Measurements from ENCODE around the gene IMMP2L. TPM values are rescaled to one million over a fixed set of nuclear protein-coding genes. Genes with fewer than 3 reads are reported as not detected.
A peak's percentile ranks its signal among the peaks of the same experiment; 100 is the strongest.

IMMP2L gene
- total RNA-seq, 2 donors from 2014 or later, result 21.7 to 27.5 TPM

DNA sequence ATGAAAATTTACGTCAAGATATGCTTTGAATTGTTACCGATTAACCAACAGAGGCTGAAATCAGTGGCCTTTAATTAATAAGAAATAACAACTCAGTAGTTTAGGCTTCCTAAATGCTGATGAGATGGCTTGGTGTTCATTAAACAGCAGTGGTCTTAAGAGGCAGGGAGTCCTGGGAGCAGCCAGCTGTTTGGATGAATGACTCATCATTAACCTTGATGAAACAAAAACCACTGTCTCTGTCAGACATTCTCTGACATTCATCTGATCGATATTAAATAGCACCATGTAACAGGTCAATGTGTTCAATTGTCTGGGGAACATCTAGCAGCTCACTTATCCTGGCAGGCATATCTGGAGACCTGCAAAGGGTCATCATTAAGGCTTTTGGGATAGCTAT is 705.6 kb downstream of the IMMP2L start:
- H3K4me1 Mint-ChIP-seq (ENCODE audit: low read depth), result no peaks in the 10 kb centered on the region
- DNase-seq (no peak), ATAC-seq (replicated peaks in 1 of 2) (no peak)
- H3K9me3 Mint-ChIP-seq, result no peaks in the 10 kb centered on the region
- no peak overlapping the region for H3K27ac Mint-ChIP-seq
- no peaks in the 10 kb centered on the region for H3K27me3 Mint-ChIP-seq (ENCODE audit: low read depth)
- no peaks in the 10 kb centered on the region for H3K36me3 Mint-ChIP-seq (ENCODE audit: insufficient read depth in 2 of 2)
- H3K4me3 Mint-ChIP-seq, result no peak overlapping the region

DNA sequence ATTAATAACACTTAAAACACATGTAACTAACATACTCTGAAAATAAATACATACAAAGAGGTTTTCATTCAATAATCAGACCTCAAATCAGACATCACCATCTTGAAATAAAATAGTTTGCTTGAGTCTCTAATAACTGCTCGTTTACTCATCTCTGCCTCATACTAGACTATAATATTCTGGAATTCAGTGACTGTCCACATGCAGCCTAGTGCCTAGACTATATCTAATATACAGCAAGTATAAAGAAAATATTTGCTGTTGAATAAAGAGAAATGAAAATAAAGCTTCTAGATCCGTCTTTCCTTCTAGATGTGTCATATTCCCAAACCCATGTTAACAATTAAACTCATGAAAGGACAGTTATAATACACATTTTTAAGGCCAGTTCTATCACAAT is 707.6 kb downstream of the IMMP2L start:
- Mint-ChIP-seq H3K27ac (no peak overlapping the region), H3K27me3 (ENCODE audit: low read depth) (no peaks in the 10 kb centered on the region), H3K4me3 (no peak overlapping the region), H3K9me3 (no peaks in the 10 kb centered on the region), H3K4me1 (ENCODE audit: low read depth) (no peaks in the 10 kb centered on the region), H3K36me3 (ENCODE audit: insufficient read depth in 2 of 2) (no peaks in the 10 kb centered on the region)
- ATAC-seq (replicated peaks in 1 of 2) (no peak), DNase-seq (no peak)

DNA sequence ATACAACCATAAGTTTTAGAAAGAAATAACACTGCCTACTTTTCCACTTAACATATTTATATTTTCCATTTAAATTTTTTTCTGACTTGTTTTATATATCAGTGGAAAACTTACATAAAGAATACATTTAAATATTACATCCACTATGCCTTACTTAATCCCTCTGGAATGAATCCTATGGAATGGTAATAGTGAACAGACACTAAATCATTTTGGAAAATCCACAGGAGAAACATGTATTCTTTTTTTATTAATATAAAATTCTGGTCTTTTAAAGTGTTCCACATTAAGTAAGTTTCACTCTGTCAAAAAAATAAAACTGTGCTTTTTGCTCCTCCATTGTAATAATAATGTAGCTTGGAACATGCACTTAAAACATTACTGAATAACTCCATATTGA is 708.1 kb downstream of the IMMP2L start:
- Mint-ChIP-seq H3K4me3 (no peak overlapping the region), H3K36me3 (ENCODE audit: insufficient read depth in 2 of 2) (no peaks in the 10 kb centered on the region), H3K27me3 (ENCODE audit: low read depth) (no peaks in the 10 kb centered on the region), H3K9me3 (no peaks in the 10 kb centered on the region), H3K27ac (no peak overlapping the region), H3K4me1 (ENCODE audit: low read depth) (no peaks in the 10 kb centered on the region)
- ATAC-seq (replicated peaks in 1 of 2) (no peak), DNase-seq (no peak)

GRCh38 chr7:110853263-110853662 is 709.0 kb downstream of the IMMP2L start:
- no peaks in the 10 kb centered on the region for H3K9me3 Mint-ChIP-seq
- no peaks in the 10 kb centered on the region for H3K36me3 Mint-ChIP-seq (ENCODE audit: insufficient read depth in 2 of 2)
- H3K4me1 Mint-ChIP-seq (ENCODE audit: low read depth), result no peaks in the 10 kb centered on the region
- DNase-seq (no peak), ATAC-seq (replicated peaks in 1 of 2) (no peak)
- H3K27ac Mint-ChIP-seq, result no peak overlapping the region
- H3K4me3 Mint-ChIP-seq, result no peak overlapping the region
- no peaks in the 10 kb centered on the region for H3K27me3 Mint-ChIP-seq (ENCODE audit: low read depth)

DNA sequence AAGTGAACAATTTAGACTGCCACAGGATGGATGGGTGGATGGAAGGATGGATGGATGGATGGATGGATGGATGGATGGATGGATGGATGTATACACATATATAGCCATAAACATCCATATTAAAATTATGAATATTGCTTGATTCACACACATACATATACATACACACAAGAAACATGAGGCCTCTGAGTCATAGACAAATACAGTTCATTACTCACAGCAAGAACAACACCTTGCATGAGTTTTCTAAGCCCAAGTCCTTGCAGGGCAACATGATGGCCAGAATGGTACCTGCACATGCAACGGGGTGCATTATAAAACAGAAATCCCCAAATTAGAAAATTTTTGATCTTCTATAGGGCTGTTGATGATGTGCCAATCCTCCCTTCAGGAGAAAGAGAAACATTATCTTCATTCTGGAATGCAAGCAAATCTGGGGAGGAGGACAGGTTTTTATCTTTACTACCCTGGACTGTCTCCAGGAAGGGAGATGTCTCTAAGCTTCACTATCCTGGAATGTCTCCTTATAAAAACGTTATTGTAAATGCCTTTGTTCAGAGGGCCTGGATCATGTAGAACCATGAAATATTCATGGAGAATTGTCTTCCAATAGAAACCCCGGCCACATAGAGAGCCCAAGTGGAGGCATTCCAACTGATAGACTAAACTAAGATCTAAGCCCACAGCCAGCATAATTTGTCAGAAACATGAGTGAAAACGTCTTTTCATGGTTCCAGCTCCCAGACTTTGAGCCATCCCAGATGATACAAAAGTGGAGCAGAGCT is 709.9 kb downstream of the IMMP2L start:
- no peak overlapping the region for H3K27ac Mint-ChIP-seq
- no peaks in the 10 kb centered on the region for H3K9me3 Mint-ChIP-seq
- no peaks in the 10 kb centered on the region for H3K36me3 Mint-ChIP-seq (ENCODE audit: insufficient read depth in 2 of 2)
- ATAC-seq (replicated peaks in 1 of 2) (peak in 1 of 2 donors; percentile 28), DNase-seq (no peak)
- no peak overlapping the region for H3K4me3 Mint-ChIP-seq
- H3K27me3 Mint-ChIP-seq (ENCODE audit: low read depth), result no peaks in the 10 kb centered on the region
- H3K4me1 Mint-ChIP-seq (ENCODE audit: low read depth), result no peaks in the 10 kb centered on the region

DNA sequence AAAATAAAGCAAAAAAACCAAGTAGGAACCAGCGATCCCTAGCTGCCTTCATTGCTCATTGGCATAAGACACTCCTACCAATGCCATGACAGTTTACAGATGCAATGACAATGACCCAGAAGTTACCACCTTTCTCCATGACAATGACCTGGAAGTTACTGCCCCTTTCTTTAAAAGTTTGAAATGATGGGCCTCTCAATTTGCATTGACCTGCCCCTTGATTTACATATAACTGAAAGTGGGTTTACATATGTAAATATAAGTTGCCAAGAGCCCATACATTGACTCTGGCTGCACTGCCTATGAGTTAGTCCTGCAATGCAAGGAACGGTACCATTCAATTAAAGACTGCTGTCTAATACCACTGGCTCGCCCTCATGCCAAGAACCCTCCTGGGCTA is 712.1 kb downstream of the IMMP2L start:
- H3K27ac Mint-ChIP-seq, result no peak overlapping the region
- ATAC-seq (replicated peaks in 1 of 2) (no peak), DNase-seq (no peak)
- no peaks in the 10 kb centered on the region for H3K27me3 Mint-ChIP-seq (ENCODE audit: low read depth)
- H3K9me3 Mint-ChIP-seq, result no peaks in the 10 kb centered on the region
- no peak overlapping the region for H3K4me3 Mint-ChIP-seq
- H3K4me1 Mint-ChIP-seq (ENCODE audit: low read depth), result no peaks in the 10 kb centered on the region
- no peaks in the 10 kb centered on the region for H3K36me3 Mint-ChIP-seq (ENCODE audit: insufficient read depth in 2 of 2)

GRCh38 chr7:110842796-110843195 is 719.5 kb downstream of the IMMP2L start:
- DNase-seq (no peak), ATAC-seq (replicated peaks in 1 of 2) (no peak)
- H3K4me1 Mint-ChIP-seq (ENCODE audit: low read depth), result no peaks in the 10 kb centered on the region
- H3K4me3 Mint-ChIP-seq, result no peak overlapping the region
- H3K27ac Mint-ChIP-seq, result no peak overlapping the region
- no peaks in the 10 kb centered on the region for H3K27me3 Mint-ChIP-seq (ENCODE audit: low read depth)
- H3K36me3 Mint-ChIP-seq (ENCODE audit: insufficient read depth in 2 of 2), result no peaks in the 10 kb centered on the region
- H3K9me3 Mint-ChIP-seq, result no peaks in the 10 kb centered on the region

DNA sequence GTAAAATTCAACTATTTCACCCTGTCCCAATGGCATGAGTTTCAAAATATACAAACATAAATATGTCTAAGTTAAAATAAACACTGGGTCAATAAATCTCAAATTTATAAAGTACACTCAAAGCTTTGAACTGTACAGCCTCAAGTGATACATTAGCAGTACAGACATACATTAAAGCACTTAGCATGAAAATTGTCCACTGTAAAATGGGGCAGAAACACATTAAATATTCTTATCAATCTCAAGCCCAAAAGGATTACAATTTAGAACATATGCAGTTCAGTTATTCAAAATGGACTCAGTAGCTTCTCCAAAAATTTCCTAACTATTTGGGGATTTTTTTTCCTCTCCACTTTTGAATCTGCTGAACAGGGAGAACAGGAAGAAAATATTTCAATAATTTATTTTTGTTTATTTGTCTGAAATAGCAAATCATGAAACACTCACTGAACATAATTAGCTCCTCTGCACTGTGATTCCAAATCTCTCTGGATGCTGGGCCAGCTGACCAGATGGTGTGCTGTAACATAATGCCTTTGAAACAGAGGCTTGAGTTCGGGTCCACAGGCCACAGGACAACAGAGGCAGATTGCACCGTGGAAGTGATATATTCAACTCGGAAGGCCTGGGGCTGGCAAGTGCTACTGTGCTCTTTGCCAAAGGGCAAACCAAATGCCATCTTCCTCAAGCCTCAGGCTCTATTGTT is 720.3 kb downstream of the IMMP2L start:
- no peak for ATAC-seq (replicated peaks in 1 of 2)
- no peak overlapping the region for H3K4me3 Mint-ChIP-seq
- H3K9me3 Mint-ChIP-seq, result no peaks in the 10 kb centered on the region
- no peak overlapping the region for H3K27ac Mint-ChIP-seq
- H3K4me1 Mint-ChIP-seq (ENCODE audit: low read depth), result no peaks in the 10 kb centered on the region
- H3K27me3 Mint-ChIP-seq (ENCODE audit: low read depth), result no peaks in the 10 kb centered on the region
- H3K36me3 Mint-ChIP-seq (ENCODE audit: insufficient read depth in 2 of 2), result no peaks in the 10 kb centered on the region
- no peak for DNase-seq

DNA sequence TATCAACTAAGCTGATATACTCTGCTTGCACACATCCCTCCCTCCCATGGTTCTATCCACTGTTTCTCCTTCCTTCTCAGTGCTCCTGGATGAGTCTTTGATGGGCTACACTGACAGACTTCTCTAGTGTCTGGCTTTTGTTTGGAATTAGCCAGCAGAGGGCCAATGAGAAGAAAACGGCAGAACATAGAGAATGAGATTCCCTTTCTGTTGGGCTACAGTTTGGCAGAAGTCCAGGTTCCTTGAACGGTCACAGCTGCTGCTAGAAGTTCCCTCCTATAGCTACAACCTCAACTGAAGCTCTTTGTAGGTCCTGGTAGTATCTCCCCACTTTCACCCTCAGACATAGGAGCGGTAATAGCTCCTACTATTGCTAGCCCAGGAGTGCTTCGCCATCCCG is 722.4 kb downstream of the IMMP2L start:
- DNase-seq, result no peak

GRCh38 chr7:110835849-110836248 is 726.4 kb downstream of the IMMP2L start:
- Mint-ChIP-seq H3K4me3 (no peak overlapping the region), H3K27ac (no peak overlapping the region), H3K9me3 (peaks cover 0 to 2% of the 10 kb centered on the region in 2 donors), H3K36me3 (ENCODE audit: insufficient read depth in 2 of 2) (peaks cover 0 to 2% of the 10 kb centered on the region in 2 donors), H3K27me3 (ENCODE audit: low read depth) (no peaks in the 10 kb centered on the region), H3K4me1 (ENCODE audit: low read depth) (peaks cover 21% of the 10 kb centered on the region)
- ATAC-seq (replicated peaks in 1 of 2) (no peak), DNase-seq (no peak)

More for the DNA sequence above, 722.4 kb downstream of the IMMP2L start:
- ATAC-seq (replicated peaks in 1 of 2), result no peak
- Mint-ChIP-seq H3K4me1 (ENCODE audit: low read depth) (peaks cover 15% of the 10 kb centered on the region), H3K27ac (no peak overlapping the region), H3K27me3 (ENCODE audit: low read depth) (no peaks in the 10 kb centered on the region), H3K9me3 (peaks cover 0 to 2% of the 10 kb centered on the region in 2 donors), H3K36me3 (ENCODE audit: insufficient read depth in 2 of 2) (peaks cover 0 to 2% of the 10 kb centered on the region in 2 donors), H3K4me3 (no peak overlapping the region)

DNA sequence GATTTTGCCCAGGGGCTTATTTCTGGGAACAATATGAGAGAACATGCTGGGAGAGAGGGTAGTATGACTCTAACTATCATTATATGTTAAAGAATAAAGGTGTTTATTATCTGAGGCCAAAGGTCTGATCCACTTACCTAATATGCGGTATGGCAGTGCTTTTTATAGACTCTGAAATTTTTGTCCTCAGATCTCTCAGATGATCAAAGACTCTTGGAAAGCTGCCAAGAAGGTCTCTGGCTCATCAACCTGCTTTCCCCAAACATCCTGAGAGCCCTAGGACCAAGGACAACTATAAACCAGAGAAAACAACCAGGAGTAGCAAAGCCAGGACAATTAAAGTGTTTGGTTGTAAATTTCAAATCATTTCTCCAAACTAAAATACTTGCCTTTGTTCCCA is 727.1 kb downstream of the IMMP2L start:
- ATAC-seq (replicated peaks in 1 of 2), result no peak
- Mint-ChIP-seq H3K4me1 (ENCODE audit: low read depth) (peaks cover 21% of the 10 kb centered on the region), H3K4me3 (no peak overlapping the region), H3K27me3 (ENCODE audit: low read depth) (no peaks in the 10 kb centered on the region), H3K36me3 (ENCODE audit: insufficient read depth in 2 of 2) (peaks cover 0 to 2% of the 10 kb centered on the region in 2 donors), H3K9me3 (peaks cover 0 to 2% of the 10 kb centered on the region in 2 donors), H3K27ac (no peak overlapping the region)
- no peak for DNase-seq

DNA sequence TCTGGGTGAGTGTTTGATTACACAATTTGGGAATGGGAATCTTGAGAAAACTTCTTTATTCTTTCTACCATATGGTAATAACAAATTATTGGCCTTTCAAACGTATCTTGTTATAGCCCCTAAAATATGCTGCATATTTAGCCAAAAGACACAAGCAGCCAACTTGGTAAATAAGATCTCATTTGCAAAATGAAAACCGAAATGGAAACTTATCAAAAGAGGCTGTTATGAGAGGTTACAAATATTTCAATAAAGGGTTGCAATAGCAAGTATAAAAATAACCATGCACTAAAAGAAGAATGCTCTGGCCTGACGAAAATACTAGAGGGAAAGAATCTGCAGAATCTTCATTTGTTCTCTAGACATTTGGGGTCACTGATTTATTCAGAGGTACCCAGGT is 730.9 kb downstream of the IMMP2L start:
- H3K4me3 Mint-ChIP-seq, result no peak overlapping the region
- no peaks in the 10 kb centered on the region for H3K27me3 Mint-ChIP-seq (ENCODE audit: low read depth)
- peaks cover 21% of the 10 kb centered on the region for H3K4me1 Mint-ChIP-seq (ENCODE audit: low read depth)
- ATAC-seq (replicated peaks in 1 of 2) (no peak), DNase-seq (no peak)
- no peak overlapping the region for H3K27ac Mint-ChIP-seq
- peaks cover 0 to 2% of the 10 kb centered on the region in 2 donors for H3K9me3 Mint-ChIP-seq
- H3K36me3 Mint-ChIP-seq (ENCODE audit: insufficient read depth in 2 of 2), result peaks cover 1 to 2% of the 10 kb centered on the region in 2 donors

- Mint-ChIP-seq H3K27ac (no peak overlapping the region), H3K4me1 (ENCODE audit: low read depth) (peaks cover 16% of the 10 kb centered on the region), H3K36me3 (ENCODE audit: insufficient read depth in 2 of 2) (peaks cover 0 to 3% of the 10 kb centered on the region in 2 donors), H3K9me3 (no peaks in the 10 kb centered on the region), H3K27me3 (ENCODE audit: low read depth) (no peaks in the 10 kb centered on the region), H3K4me3 (no peak overlapping the region)
- no peak for ATAC-seq (replicated peaks in 1 of 2)
- no peak for DNase-seq
Measured at GRCh38 chr7:110830778-110831177, 731.5 kb downstream of the IMMP2L start.

All from activated T-cell treated with anti-CD3 and anti-CD28 coated beads, Interleukin-2, amount 50 U/mL, for 72 hours (primary cell).